T-cell (primary cell): Measurements from ENCODE around the gene SDHAF1. TPM values are rescaled to one million over a fixed set of nuclear protein-coding genes. Genes with fewer than 3 reads are reported as not detected.

ENCODE experiments used
- ATAC-seq, 4 experiments: fragments of 200-7000 bp in 3 of 4; fragments of 150-1000 bp in 1 of 4; cut with Tn5 transposase; replicated peaks in 1 of 4; 1 replicate in 3 of 4; 2 replicates in 1 of 4; pipeline ENCODE4 v1.10.0; 2021; ENCODE audit warnings: moderate library complexity in 3 of 4, mild to moderate bottlenecking in 2 of 4, moderate number of reproducible peaks in 1 of 4
- CTCF ChIA-PET, 2 donors: fragments of 300-600 bp; sonication (Branson Sonifier 250); formaldehyde crosslinking; loops; one replicate each; lab custom pipeline; 2022; ENCODE audit warnings: antibody characterized with exemption in 2 of 2; lab: Charles Lee
- POLR2A ChIA-PET, 2 donors: fragments of 300-600 bp; sonication (Branson Sonifier 250); formaldehyde crosslinking; loops; one replicate each; lab custom pipeline; 2022; ENCODE audit warnings: antibody characterized with exemption in 2 of 2; lab: Charles Lee
- DNase-seq, 35 experiments: peaks; one replicate each; pipeline versions ENCODE4 v3.0.0 to v3.0.0-alpha.2; 2013 to 2023
- H3K27ac ChIP-seq: one replicate; pipeline ENCODE4 v1.5.1; 2013; ENCODE audit warnings: low read length
- H3K27me3 ChIP-seq, 2 experiments: replicated peaks in 1 of 2; 1 replicate in 1 of 2; 2 replicates in 1 of 2; pipeline versions ENCODE4 v1.6.1 to v1.7.0; 2013; ENCODE audit warnings: low read length in 1 of 2, mixed read lengths in 1 of 2; ENCODE audit not compliant: control insufficient read depth in 2 of 2, insufficient read depth in 2 of 2; ENCODE audit errors: extremely low read depth in 1 of 2
- H3K36me3 ChIP-seq, 2 donors: 1 replicate in 1 of 2; 2 replicates in 1 of 2; pipeline versions ENCODE4 v1.6.1 to v1.7.0; 2013; ENCODE audit warnings: low read length in 1 of 2; ENCODE audit not compliant: control insufficient read depth in 2 of 2, insufficient read depth in 1 of 2; ENCODE audit errors: extremely low read depth in 1 of 2
- H3K4me1 ChIP-seq, 2 experiments: 1 replicate in 1 of 2; 2 replicates in 1 of 2; pipeline versions ENCODE4 v1.6.1 to v1.7.0; 2013; ENCODE audit warnings: low read length in 2 of 2, mixed read lengths in 1 of 2; ENCODE audit not compliant: insufficient read depth in 2 of 2, control insufficient read depth in 1 of 2; ENCODE audit errors: extremely low read depth in 1 of 2
- H3K4me3 ChIP-seq, 2 donors: 1 replicate in 1 of 2; 2 replicates in 1 of 2; pipeline versions ENCODE4 v1.5.1 to v1.7.0; 2013; ENCODE audit warnings: mild to moderate bottlenecking in 2 of 2, low read length in 1 of 2, moderate library complexity in 1 of 2; ENCODE audit not compliant: control insufficient read depth in 1 of 2; ENCODE audit errors: extremely low read depth in 1 of 2
- H3K9me3 ChIP-seq: 2 replicates; pipeline ENCODE4 v1.7.0; 2013
- H3K27ac Mint-ChIP-seq, 2 donors: one replicate each; pipeline ENCODE4 v1.8.0; 2020 to 2021; ENCODE audit warnings: mild to moderate bottlenecking in 2 of 2, mixed read lengths in 2 of 2
- H3K27me3 Mint-ChIP-seq, 2 donors: one replicate each; pipeline ENCODE4 v1.8.0; 2021 to 2022; ENCODE audit warnings: mixed read lengths in 2 of 2
- H3K36me3 Mint-ChIP-seq: one replicate; pipeline ENCODE4 v1.8.0; 2021; ENCODE audit warnings: mixed read lengths
- H3K4me1 Mint-ChIP-seq, 3 donors: one replicate each; pipeline ENCODE4 v1.8.0; 2020 to 2022; ENCODE audit warnings: mixed read lengths in 3 of 3, mild to moderate bottlenecking in 1 of 3
- H3K4me3 Mint-ChIP-seq, 3 donors: one replicate each; pipeline ENCODE4 v1.8.0; 2020 to 2022; ENCODE audit warnings: mild to moderate bottlenecking in 3 of 3, mixed read lengths in 3 of 3, moderate library complexity in 3 of 3
- H3K9me3 Mint-ChIP-seq, 3 donors: one replicate each; pipeline ENCODE4 v1.8.0; 2020 to 2022; ENCODE audit warnings: mixed read lengths in 3 of 3
- WGBS: methylation state at CpG from one replicate; pipeline ENCODE4 v1.1.5; 2013; ENCODE audit warnings: missing lambda C conversion rate; ENCODE audit not compliant: insufficient coverage; 5-methylcytosine and 5-hydroxymethylcytosine counted together
- total RNA-seq, 35 experiments: library from RNA in 6 of 35; stranded (reverse) in 6 of 35; fragments of 120-200 nt in 1 of 35; gene quantifications; one replicate each; pipeline versions ENCODE4 v1.2.1 to v1.2.4 and lab custom pipeline; 2013 to 2026

Gene SDHAF1
- total RNA-seq, 5 donors from 2014 or later (not counting 1 experiment from before 2014, with no cell fraction given): 10.2 to 30.5 (median 27.3) TPM

DNA sequence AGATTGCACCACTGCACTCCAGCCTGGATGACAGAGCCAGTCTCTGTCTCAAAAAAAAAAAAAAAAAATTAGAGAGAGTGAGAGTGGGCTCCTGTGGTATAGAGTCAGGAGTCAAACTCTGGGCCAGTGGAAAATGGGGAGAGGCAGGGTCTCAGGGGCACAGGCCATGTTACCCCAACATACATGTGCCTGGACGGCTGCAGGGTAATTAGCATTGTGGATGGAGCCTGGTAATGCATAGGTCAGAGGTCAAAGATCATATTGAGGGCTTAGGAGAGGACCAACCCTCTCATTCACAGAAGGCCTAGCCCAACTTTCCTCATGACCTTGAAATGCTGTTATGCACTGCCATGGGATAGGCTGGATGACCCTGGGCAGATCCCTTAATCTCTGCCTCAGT lies 30.6 kb downstream of the SDHAF1 start:
- ATAC-seq: no peak
- no peak overlapping the region for H3K4me3 ChIP-seq
- CTCF ChIA-PET: no interaction called here
- no peak for DNase-seq
- Mint-ChIP-seq H3K9me3 (no peaks in the 10 kb centered on the region), H3K27ac (no peak overlapping the region), H3K4me3 (no peak overlapping the region), H3K36me3 (peaks cover 30% of the 10 kb centered on the region), H3K27me3 (no peaks in the 10 kb centered on the region), H3K4me1 (no peaks in the 10 kb centered on the region)
- H3K27ac ChIP-seq: no peak overlapping the region
- no peaks in the 10 kb centered on the region for H3K27me3 ChIP-seq
- WGBS: no CpG with 5 or more reads among the region's 1 CpG
- H3K4me1 ChIP-seq: no peaks in the 10 kb centered on the region
- POLR2A ChIA-PET: no interaction called here
- H3K9me3 ChIP-seq: no peaks in the 10 kb centered on the region
- H3K36me3 ChIP-seq: peaks cover 11 to 12% of the 10 kb centered on the region in 2 donors

DNA sequence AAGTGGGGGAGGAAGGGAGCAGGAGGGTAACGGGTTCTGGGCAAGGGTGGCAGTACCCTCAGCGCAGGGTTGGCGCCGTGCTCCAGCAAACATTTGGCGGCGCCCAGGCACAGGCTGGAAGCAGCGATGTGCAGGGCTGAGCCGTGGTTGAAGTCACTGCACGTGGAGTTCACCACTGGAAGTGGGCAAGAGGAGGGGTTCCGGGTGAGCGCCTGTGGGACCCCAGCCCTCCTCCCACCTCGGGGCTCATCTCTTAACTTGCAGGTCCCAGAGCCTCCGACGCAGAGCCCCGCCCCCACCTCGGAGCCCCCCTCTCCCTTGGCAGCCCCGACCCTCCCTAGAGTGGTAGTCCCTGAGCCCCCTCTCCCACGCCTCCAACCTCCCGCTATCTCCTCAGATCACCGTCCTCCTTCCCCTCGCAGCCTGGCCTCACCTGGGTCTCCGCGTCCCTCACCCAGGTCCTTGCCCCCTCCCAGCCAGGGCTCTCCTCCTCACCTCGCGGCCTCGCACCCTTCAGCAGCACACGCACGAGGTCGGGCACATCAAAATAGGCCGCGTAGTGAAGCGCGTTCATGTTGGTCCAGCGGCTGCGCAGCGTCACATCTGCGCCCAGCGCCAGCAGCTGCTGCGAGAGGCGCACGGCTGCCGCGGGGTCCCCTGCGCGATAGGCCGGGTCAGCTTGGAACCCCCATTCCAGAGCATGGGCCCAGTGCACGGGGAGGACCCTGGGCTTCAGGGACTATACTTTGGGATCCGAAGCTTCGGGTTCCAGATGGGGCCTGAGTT lies 31.3 kb downstream of the SDHAF1 start:
- no peak for ATAC-seq
- Histone ChIP-seq H3K9me3 (no peaks in the 10 kb centered on the region), H3K4me1 (no peaks in the 10 kb centered on the region), H3K4me3 (no peak overlapping the region), H3K36me3 (peaks cover 10 to 11% of the 10 kb centered on the region in 2 donors), H3K27me3 (no peaks in the 10 kb centered on the region), H3K27ac (no peak overlapping the region)
- DNase-seq: no peak
- Mint-ChIP-seq H3K9me3 (no peaks in the 10 kb centered on the region), H3K4me1 (no peaks in the 10 kb centered on the region), H3K27ac (no peak overlapping the region), H3K27me3 (no peaks in the 10 kb centered on the region), H3K4me3 (no peak overlapping the region), H3K36me3 (peaks cover 32% of the 10 kb centered on the region)
- CTCF ChIA-PET: no interaction called here
- POLR2A ChIA-PET: no interaction called here
- WGBS: 95% methylated on average over 33 of the region's 49 CpGs

DNA sequence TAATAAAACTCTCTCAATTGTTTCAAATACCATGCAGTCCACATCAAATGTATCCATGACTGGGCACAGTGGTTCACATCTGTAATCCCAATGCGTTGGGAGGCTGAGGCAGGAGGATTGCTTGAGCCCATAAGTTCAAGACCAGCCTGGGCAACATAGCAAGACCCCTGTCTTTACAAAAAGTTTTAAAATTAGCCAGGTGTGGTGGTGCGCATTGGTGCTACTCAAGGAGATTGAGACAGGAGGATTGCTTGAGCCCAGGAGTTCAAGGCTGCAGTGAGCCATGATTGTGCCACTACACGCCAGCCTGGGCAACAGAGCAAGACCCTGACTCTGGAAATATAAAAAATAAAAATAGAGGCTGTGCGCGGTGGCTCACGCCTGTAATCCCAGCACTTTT lies 32.7 kb downstream of the SDHAF1 start:
- peaks cover 0 to 5% (median 4%) of the 10 kb centered on the region in 3 donors for H3K4me1 Mint-ChIP-seq
- ChIA-PET CTCF (no interaction called here), POLR2A (no interaction called here)

DNA sequence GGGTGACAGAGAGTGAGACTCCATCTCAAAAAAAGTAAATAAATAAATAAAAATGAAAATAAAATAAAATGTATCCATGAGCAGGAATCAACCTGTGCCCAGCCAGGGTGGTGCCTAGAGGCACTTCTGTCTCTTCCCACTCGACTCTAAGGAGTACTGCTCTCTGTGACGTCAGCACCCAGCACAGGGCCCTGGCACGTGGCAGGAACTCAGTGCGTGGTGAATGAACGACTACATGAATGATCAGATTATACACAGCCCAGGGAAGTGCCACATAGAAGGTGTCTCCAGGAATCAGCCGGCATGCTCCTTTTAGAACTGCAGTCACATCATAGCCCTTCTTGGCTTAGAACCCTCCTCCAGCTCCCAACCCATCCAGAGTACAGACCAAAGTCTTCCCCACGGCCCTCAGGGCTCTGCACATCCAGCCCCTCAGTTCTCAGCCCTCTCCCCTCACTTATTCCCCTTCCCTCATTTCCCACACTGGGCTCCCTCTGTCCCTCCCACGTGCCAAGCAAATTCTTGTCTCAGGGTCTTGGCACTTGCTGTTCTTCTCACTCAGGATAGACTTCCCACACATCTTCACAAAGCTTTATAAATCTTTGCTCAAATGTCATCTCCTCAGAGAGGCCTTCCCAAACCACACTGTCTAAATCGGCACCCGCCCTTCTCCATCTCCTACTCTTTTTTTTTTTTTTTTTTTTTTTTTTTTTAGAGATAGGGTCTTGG lies 33.5 kb downstream of the SDHAF1 start:
- Mint-ChIP-seq H3K27ac (no peak overlapping the region), H3K9me3 (no peaks in the 10 kb centered on the region), H3K4me1 (peaks cover 2 to 11% (median 10%) of the 10 kb centered on the region in 3 donors), H3K4me3 (no peak overlapping the region), H3K36me3 (peaks cover 27% of the 10 kb centered on the region), H3K27me3 (peaks cover 0 to 3% of the 10 kb centered on the region in 2 donors)
- peaks cover 4 to 7% of the 10 kb centered on the region in 2 donors for H3K36me3 ChIP-seq
- POLR2A ChIA-PET: no interaction called here
- peaks cover 3 to 13% of the 10 kb centered on the region in 2 experiments for H3K4me1 ChIP-seq
- no peak overlapping the region for H3K4me3 ChIP-seq
- ATAC-seq: no peak
- no peak overlapping the region for H3K27ac ChIP-seq
- no peak for DNase-seq
- CTCF ChIA-PET: no interaction called here
- 92% methylated on average over 8 of the region's 10 CpGs for WGBS
- no peaks in the 10 kb centered on the region for H3K9me3 ChIP-seq
- H3K27me3 ChIP-seq: peaks cover 0 to 12% of the 10 kb centered on the region in 2 experiments

More for the DNA sequence above, 32.7 kb downstream of the SDHAF1 start:
- H3K27me3 Mint-ChIP-seq: peaks cover 0 to 3% of the 10 kb centered on the region in 2 donors
- ATAC-seq (no peak), DNase-seq (no peak)
- H3K27ac ChIP-seq: no peak overlapping the region
- 100% methylated on average over 2 of the region's 6 CpGs for WGBS
- H3K4me1 ChIP-seq: peaks cover 0 to 6% of the 10 kb centered on the region in 2 experiments
- no peak overlapping the region for H3K27ac Mint-ChIP-seq
- H3K27me3 ChIP-seq: peaks cover 0 to 8% of the 10 kb centered on the region in 2 experiments
- peaks cover 4 to 11% of the 10 kb centered on the region in 2 donors for H3K36me3 ChIP-seq
- no peak overlapping the region for H3K4me3 ChIP-seq
- peaks cover 32% of the 10 kb centered on the region for H3K36me3 Mint-ChIP-seq
- no peak overlapping the region for H3K4me3 Mint-ChIP-seq
- H3K9me3 Mint-ChIP-seq: no peaks in the 10 kb centered on the region
- no peaks in the 10 kb centered on the region for H3K9me3 ChIP-seq

DNA sequence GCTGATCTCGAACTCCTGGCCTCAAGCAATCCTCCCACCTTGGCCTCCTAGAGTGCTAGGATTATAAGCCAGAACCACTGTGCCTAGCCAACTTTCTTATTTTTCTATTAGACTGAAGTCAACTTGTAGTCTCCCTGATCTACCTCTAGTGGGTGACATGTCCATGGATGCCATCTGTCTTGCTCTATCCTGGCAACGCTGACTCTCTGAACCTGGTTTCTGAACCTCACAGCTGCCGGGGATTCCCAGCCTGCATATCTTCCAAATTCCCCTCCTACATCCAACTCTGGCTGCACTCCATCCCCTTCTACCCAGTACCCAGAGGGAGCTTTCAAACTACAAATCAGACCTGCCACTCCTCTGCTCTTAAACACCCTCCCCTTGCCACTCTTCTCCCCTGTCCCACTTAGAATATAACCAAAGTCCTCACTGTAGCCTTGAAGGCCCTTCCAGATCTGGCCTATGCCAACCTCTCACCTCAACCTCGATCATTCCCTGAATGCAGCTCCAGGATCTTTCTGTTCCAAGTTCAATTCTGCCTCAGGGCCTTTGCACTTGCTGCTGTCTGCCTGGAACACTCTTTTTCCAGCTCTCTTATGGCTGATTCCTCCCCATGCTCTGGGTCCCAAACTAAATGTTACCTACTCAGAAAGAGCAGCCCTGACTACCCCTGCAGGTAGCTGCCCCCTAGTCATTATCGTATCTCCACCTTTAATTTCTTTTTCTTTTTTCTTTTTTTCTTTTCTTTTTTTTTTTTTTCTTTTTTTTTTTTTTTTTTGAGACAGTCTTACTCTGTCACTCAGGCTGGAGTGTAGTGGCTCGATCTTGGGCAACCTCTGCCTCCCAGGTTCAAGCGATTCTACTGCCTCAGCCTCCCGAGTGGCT lies 35.5 kb downstream of the SDHAF1 start:
- Mint-ChIP-seq H3K27ac (peak overlapping the region in 1 of 2 donors; percentile 62), H3K4me3 (no peak overlapping the region), H3K4me1 (peaks cover 20 to 27% (median 22%) of the 10 kb centered on the region in 3 donors), H3K27me3 (peaks cover 0 to 3% of the 10 kb centered on the region in 2 donors), H3K9me3 (no peaks in the 10 kb centered on the region), H3K36me3 (peaks cover 34% of the 10 kb centered on the region)
- Histone ChIP-seq H3K27ac (no peak overlapping the region), H3K4me1 (peaks cover 7 to 18% of the 10 kb centered on the region in 2 experiments), H3K9me3 (no peaks in the 10 kb centered on the region), H3K27me3 (peaks cover 0 to 12% of the 10 kb centered on the region in 2 experiments), H3K4me3 (no peak overlapping the region), H3K36me3 (peaks cover 0 to 7% of the 10 kb centered on the region in 2 donors)
- WGBS: 87% methylated on average over 4 of the region's 8 CpGs
- ChIA-PET CTCF (interaction anchor here in 1 of 2 donors (0.7 kb wide), 1 partner anchor 1920 kb away, joined by 4 read pairs; no protein-coding TSS in a partner anchor), POLR2A (no interaction called here)
- no peak for ATAC-seq
- DNase-seq: no peak

DNA sequence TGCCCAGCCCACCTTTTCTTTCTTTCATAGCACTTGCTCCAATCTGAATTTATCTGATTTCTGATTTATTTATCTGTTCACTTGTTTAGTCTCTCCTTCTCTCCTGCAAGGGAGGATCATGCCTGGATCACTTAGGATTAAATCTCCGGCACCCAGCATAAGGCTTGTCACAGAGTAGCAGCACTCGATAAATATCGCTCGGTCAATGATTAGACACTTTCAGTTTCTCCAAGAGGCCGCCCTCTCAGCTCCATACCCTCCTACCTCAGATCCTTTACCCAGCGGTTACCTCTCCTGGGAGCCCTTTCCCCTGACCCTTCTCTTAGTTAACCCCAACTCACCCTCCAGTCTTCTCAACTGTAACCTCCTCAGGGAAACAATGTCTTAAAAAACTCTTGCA lies 36.3 kb downstream of the SDHAF1 start:
- ChIA-PET CTCF (no interaction called here), POLR2A (no interaction called here)

More for the DNA sequence above, 36.3 kb downstream of the SDHAF1 start:
- H3K27me3 ChIP-seq: peaks cover 0 to 12% of the 10 kb centered on the region in 2 experiments
- H3K4me3 ChIP-seq: no peak overlapping the region
- peaks cover 26 to 35% (median 29%) of the 10 kb centered on the region in 3 donors for H3K4me1 Mint-ChIP-seq
- H3K4me1 ChIP-seq: peaks cover 15 to 24% of the 10 kb centered on the region in 2 experiments
- H3K9me3 ChIP-seq: no peaks in the 10 kb centered on the region
- no peak overlapping the region for H3K4me3 Mint-ChIP-seq
- H3K27ac Mint-ChIP-seq: no peak overlapping the region
- H3K27ac ChIP-seq: no peak overlapping the region
- peaks cover 0 to 3% of the 10 kb centered on the region in 2 donors for H3K27me3 Mint-ChIP-seq
- WGBS: 92% methylated on average over 2 of the region's 6 CpGs
- peaks cover 29% of the 10 kb centered on the region for H3K36me3 Mint-ChIP-seq
- no peak for DNase-seq
- no peak for ATAC-seq
- peaks cover 0 to 7% of the 10 kb centered on the region in 2 donors for H3K36me3 ChIP-seq
- H3K9me3 Mint-ChIP-seq: no peaks in the 10 kb centered on the region
